SK-N-MC (cell line): ENCODE results near the gene OSM.

ENCODE experiments used
- EZH2 ChIP-seq: fragments of 200-600 bp; sonication (generic); IDR thresholded peaks from one replicate; pipeline ENCODE4 v1.6.1; 2017; ENCODE audit warnings: antibody characterized with exemption
- FOXP2 ChIP-seq: optimal IDR thresholded peaks from 2 replicates; pipeline ENCODE3; 2011; ENCODE audit warnings: mild to moderate bottlenecking, moderate library complexity; ENCODE audit not compliant: insufficient read depth; ENCODE audit errors: extremely low read length, control extremely low read depth
- POLR2AphosphoS5 ChIP-seq: IDR thresholded peaks from 2 replicates; pipeline ENCODE4 v1.6.1; 2012; ENCODE audit warnings: mild to moderate bottlenecking, low read depth, low read length, borderline replicate concordance

DNA sequence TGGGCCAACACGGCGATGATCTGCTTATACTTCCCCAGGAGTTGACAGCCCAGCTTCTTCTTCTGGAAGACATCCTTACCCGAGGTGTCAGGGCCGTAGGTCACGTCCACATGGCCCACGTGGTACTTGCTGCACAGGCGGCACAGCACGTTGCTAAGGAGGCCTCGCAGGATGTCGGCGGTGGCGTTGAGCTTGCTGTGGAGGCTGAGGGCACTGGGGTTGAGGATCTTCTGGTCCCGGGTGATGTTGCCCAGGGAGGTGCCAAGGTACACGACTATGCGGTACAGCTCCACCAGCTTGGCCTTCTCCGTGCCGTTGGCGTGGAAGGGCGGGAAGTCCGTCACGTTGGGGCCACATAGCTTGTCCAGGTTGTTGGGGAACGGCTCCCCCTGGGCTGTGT, 23.0 kb downstream of the OSM start:
- TF ChIP-seq FOXP2, result no peak
- TF ChIP-seq EZH2, result no peak
- TF ChIP-seq POLR2AphosphoS5, result no peak
